ENCODE measurements around the gene ACTL10.
"Not testable (repeated sequence)": the region's sequence is repeated elsewhere in the genome, so short reads cannot be mapped to it uniquely, and the experiment has no call there.

ACTL10 gene

DNA sequence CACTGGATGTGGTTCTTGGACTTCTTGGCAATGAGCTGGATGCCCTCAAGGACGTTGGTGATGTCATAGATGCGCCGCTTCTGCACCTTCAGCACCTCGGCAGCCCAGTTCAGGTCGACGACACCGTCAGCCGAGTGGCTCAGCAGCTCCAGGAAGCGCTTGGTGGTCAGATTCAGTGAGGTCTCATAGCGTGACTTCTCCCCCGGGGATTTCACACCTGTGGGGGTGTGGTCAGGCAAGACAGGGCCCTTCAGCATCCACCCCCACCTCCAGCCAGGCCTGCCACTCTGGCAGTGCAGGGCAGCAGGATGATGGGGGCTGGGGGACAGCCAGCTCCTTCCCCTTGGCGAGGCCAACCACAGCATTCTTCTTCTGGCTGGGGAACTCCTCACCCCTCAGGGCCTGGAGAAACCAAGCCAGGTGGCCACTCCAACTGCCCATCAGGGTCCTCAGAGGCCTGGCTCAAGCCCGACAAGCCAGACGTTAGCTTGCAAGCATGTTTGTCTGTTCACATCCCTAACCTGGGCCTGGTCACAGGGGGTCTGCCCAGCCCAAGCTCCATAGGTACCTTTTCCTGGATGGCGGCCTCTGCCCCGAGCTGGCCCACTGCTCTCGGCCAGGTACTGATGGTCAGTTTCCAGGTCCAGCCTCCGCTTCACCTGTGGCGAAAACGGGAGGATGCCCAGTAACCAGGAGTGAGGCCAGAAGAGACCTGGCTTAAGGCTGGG, 13.2 kb downstream of the ACTL10 start:
- DNase-seq: no peak

DNA sequence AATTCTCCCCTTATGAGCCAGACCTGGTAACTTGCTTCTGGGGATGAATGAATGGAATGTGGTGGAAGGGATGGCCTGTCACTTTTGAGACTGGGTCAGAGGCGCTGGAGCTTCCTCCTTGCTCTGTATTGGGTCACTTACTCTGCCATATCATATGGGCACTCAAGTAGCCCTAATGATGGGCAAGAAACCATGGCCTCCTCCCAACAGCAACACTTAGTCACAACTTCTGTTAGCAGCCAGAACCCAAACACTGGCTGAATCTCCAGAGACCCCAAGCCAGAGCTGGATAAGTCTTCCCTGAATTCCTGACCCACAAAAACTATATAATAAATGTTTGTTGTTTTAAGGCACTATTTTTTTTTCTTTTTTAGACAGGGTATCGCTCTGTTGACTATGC, 13.9 kb downstream of the ACTL10 start:
- DNase-seq: no peak

GRCh38 chr20:33681288-33681687, 14.5 kb downstream of the ACTL10 start:
- DNase-seq: no peak

DNA sequence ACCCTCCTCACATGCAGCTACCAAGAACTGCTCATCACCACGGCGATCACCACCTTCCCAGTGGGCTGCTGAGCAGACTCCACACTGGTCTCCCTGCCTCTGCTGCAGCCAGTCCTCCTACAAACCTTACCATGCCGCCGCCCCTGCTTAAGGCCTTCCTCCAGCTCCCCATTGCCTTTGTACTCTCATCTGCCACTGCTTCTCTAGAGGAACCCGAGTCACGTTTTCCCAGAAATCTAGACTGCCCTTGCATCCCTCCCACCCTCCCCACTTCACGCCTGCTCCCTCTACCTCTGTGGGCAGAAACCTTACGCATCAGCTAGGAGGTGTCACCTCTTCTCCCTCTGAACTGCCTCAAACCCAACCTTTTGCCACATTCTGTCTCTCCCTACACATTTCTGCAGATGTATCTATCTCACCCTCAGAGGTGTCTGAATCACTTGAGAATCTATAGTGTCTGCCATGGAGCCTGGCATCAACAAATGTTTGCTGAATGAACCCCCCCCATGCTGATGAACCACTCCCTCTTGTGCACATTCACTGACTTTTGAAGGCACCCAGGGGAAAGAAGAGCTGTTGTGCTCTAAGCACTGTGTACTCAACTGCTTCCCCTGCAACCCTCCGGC, 15.1 kb downstream of the ACTL10 start:
- no peak for DNase-seq

DNA sequence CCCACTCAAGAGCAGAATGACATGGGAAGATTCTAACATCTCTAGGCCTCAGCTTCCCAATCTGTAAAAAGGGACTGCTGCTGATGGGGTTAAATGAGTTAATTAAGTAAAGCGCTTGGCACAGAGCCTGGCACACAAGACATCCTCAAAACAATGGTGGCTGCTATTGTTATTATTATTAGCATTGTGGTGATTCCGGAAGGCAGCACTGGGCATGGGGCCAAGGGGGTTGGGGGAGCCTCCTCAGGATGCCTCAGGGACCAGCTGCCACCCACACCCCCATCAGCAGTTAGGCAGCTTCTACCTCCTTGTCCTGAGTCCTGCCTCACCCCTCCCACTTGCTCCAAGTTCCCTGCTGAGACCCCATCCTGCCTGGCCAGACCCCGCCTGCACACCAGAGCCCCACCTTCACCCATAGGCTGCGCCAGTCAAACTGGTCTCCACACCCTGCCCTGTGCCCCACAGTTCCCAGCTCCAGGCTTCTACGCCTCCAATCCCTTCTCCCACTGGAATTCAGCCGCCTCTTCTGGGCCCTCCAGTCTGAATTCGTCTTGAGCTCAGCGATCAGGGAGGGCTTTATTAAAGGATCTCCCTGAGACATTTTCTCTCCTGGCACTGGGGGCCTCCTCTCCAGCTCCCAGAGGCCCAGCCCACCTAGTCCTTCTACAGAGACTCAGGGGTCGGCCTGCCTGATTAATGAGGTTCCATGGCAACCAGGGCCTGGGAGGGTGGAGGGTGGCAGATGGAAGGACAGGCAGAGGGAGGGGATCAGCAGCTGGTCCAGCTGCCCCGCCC, 18.0 kb downstream of the ACTL10 start:
- peak; percentile 91 for DNase-seq

GRCh38 chr20:33685328-33686099, 18.8 kb downstream of the ACTL10 start:
- no peak for DNase-seq

GRCh38 chr20:33686100-33686983, 19.6 kb downstream of the ACTL10 start, which contains the start of gene E2F1:
E2F1 (minus strand) TSS chr20:33686385; CDS start chr20:33686264, 121 bp downstream.
- DNase-seq: peak; percentile 98

DNA sequence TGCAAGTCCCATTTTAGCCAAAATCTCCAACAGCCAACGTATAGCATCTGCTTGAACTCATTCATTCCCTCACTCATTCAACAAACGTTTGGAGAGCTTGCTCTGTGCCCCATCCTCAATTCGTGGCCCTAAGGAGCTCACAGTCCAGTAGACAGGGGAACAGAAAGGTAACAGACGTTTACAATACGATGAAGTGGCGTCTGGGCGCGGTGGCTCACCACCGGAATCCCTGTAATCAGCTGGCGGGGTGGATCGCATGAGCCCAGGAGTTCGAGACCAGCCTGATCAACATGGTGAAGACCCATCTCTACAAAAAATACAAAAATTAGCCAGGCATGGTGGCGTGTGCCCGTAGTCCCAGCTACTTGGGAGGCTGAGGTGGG, 20.2 kb downstream of the ACTL10 start:
- DNase-seq: no peak

DNA sequence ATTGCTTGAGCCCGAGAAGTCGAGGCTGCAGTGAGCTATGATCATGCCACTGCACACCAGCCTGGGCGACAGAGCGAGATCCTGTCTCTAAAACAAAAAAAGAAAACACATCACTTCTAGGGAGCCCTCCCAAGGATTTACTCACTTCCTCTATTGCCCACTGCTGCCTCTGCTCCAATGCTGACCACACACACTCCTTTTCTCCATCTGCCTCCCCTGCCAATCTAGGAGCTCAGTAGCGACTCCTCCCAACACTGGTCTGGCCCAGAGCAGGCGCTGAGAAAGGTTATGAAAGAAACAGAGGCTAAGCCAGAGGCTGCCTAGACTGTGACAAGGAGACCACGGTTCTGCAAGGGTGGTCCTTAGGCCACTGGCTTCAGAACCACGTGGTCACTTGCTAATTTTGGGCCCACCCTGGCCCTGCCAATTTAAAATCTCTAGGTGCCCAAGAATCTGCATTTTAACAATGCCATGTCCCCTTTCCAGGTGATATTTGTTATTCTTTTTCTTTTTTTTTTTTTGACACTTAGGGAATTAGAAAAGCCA, 20.7 kb downstream of the ACTL10 start:
- no peak for DNase-seq

DNA sequence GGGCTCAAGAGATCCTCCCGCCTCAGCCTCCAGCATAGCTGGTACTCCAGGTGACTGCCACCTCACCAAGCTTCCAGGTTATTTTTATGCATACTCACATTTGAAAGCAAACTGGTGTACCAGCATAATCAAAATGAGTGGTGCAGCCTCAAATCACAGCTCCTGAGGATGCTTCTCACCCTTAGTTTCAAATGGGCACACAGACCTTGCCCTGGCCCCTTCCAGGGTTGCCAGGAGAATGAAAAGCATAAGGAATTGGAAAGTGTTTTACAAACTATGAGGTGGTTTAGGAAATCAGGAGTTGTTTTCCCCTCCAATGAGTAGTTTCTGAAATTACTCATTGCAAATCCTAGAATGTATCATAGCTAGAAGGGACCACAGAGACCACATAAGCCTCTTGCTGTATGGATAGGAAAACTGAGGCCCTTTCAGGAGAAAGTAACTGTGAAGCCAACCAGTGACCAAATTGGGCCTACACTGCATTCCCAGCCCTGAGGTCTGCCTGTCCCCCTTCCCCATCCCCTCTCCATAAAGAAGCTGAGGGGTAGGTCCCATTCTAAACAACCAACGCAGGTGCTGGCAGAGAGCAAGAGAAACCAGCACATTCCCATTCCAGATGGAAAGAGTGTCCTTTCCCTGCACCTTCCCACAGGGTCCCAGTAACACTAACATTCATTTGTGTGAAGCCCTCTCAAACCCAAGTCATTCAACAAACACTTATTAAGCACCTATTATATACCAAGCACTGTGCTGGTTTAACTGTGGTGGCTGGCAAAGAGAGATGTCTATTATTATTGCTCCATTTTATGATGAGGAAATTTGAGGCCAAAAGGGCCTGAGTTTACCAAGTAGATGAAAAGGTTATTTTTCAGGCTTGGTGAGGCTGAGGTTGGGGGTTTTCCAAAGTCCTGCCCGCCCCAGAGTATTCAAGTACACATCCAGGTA, 21.5 kb downstream of the ACTL10 start:
- DNase-seq: no peak

GRCh38 chr20:33688938-33689424, 22.2 kb downstream of the ACTL10 start:
- no peak for DNase-seq

GRCh38 chr20:33689493-33689892, 22.8 kb downstream of the ACTL10 start:
- DNase-seq: no peak

DNA sequence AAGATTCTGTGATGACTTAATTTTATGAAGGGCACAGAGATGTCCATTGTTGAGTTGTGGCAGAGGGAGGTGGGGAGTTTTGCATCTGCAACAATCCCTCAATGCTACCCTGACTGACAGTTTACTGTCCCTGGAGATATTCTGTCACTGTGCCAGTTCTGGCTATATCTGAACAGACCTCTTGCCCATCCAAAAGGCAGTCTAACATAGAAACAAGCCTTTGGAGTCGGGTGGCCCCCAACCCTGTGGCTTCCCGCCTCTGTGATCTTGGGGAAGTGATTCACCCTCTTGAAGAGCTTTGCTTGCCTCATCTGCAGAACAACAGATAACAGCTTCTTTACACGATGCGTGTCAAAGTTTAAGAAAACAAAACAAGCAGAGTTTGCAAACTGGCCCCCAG, 23.2 kb downstream of the ACTL10 start:
- no peak for DNase-seq

DNA sequence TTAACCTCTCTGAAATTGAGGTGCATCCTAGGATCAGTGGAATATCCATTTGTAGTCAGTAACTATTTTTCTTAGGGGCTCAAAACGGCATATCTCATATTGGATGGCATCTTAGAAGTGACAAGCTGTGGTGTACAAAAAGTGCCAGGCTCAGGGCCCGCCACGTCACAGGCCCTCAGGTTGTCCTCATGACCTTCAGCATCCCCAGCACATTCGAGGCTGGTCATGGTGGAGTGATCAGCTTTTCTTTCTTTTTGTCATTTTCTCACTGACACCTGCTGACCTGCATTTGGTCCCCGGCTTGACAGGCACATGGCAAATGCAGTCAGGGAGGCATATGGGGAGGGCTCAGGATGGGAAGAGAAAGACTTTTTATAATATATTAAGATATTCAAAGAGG, 26.5 kb downstream of the ACTL10 start:
- no peak for DNase-seq

- no peak for DNase-seq
These were observed 27.2 kb downstream of the ACTL10 start for GRCh38 chr20:33693741-33694638.

GRCh38 chr20:33694639-33695012, 27.9 kb downstream of the ACTL10 start:
- no peak for DNase-seq

- no peak for DNase-seq
These were observed 29.7 kb downstream of the ACTL10 start for GRCh38 chr20:33696448-33696847.

DNA sequence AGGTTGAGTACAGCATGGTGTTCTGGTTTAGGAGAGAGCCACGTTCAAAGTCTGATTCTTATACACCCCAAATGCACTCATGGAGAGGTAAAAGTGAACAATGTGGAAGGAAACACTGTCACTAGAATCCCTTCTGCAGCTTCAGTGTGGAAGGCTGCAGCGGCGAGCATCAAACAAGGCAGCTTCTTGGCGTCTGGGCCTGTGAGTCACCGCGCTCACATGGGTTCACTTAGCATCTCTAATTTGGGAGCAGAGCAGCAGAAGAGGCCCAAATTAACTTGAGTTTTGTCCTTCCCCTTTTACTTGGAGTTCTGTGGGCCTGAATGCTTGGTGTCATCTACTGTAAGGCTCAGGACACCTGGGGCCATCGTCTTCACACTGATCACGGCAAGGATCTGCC, 30.4 kb downstream of the ACTL10 start:
- DNase-seq: no peak

DNA sequence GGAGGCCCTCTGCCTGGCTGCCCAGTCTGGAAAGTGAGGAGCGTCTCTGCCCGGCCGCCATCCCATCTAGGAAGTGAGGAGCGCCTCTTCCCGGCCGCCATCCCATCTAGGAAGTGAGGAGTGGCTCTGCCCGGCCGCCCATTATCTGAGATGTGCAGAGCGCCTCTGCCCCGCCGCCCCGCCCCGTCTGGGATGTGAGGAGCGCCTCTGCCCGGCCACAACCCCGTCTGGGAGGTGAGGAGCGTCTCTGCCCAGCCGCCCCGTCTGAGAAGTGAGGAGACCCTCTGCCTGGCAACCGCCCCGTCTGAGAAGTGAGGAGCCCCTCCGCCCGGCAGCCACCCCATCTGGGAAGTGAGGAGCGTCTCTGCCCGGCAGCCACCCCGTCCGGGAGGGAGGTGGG, 32.2 kb downstream of the ACTL10 start:
- DNase-seq: not testable (repeated sequence)

Data from NCI-H2171 (cell line).